GM12801 (cell line): ENCODE measurements around the gene MBNL1.

ENCODE experiments used
- CTCF ChIP-seq: IDR thresholded peaks from one replicate; pipeline ENCODE4 v1.5.1; 2011; ENCODE audit warnings: control low read depth; ENCODE audit not compliant: insufficient read length; ENCODE audit errors: extremely low read depth

MBNL1 gene

GRCh38 chr3:152260026-152260425 is 8.7 kb upstream of the MBNL1 start:
- TF ChIP-seq CTCF = no peak

GRCh38 chr3:152260529-152260928 is 8.2 kb upstream of the MBNL1 start:
- TF ChIP-seq CTCF = no peak

- no peak for TF ChIP-seq CTCF
Measured at GRCh38 chr3:152261329-152261728, 7.4 kb upstream of the MBNL1 start.

GRCh38 chr3:152263711-152264110 is 5.0 kb upstream of the MBNL1 start:
- TF ChIP-seq CTCF = no peak

GRCh38 chr3:152264378-152264777 is 4.4 kb upstream of the MBNL1 start:
- no peak for TF ChIP-seq CTCF

- no peak for TF ChIP-seq CTCF
Measured at GRCh38 chr3:152266221-152266995, 2.3 kb upstream of the MBNL1 start.

GRCh38 chr3:152267831-152268554 is 736 bp upstream of the MBNL1 start:
- no peak for TF ChIP-seq CTCF
